Breast epithelium (tissue), 4 donors: ENCODE results near the gene ABCB7. TPM values are rescaled to one million over a fixed set of nuclear protein-coding genes. Genes with fewer than 3 reads are reported as not detected.

Source experiments
- DNase-seq, 2 donors: peaks; one replicate each; pipeline ENCODE4 v3.0.0-alpha.2; 2019; ENCODE audit warnings: low spot score in 2 of 2
- H3K27ac ChIP-seq, 2 donors: fragments of 200-600 bp; sonication (generic) in 1 of 2; one replicate each; pipeline ENCODE4 v1.5.1; 2016 to 2019; ENCODE audit warnings: mild to moderate bottlenecking in 1 of 2
- H3K27me3 ChIP-seq, 2 donors: fragments of 200-600 bp; sonication (generic) in 1 of 2; one replicate each; pipeline versions ENCODE4 v1.5.1 to v1.6.0; 2017 to 2019; ENCODE audit warnings: control low read depth in 1 of 2, mild to moderate bottlenecking in 1 of 2
- H3K36me3 ChIP-seq: fragments of 200-600 bp; one replicate; pipeline ENCODE4 v1.5.1; 2019
- H3K4me1 ChIP-seq, 2 donors: fragments of 200-600 bp; sonication (generic); one replicate each; pipeline ENCODE4 v1.5.1; 2016 to 2019; ENCODE audit warnings: control low read depth in 1 of 2
- H3K4me3 ChIP-seq, 3 donors: fragments of 200-600 bp; sonication (generic); 1 replicate in 2 of 3; 2 replicates in 1 of 3; pipeline ENCODE4 v1.5.1; 2016 to 2019; ENCODE audit warnings: mild to moderate bottlenecking in 3 of 3, moderate library complexity in 2 of 3
- H3K9me3 ChIP-seq, 2 donors: fragments of 200-600 bp; sonication (generic) in 1 of 2; one replicate each; pipeline ENCODE4 v1.5.1; 2016 to 2019; ENCODE audit warnings: control low read depth in 1 of 2
- POLR2A ChIP-seq: fragments of 450-650 bp; IDR thresholded peaks from one replicate; pipeline ENCODE4 v1.6.1; 2016; ENCODE audit warnings: antibody characterized with exemption, mild to moderate bottlenecking, moderate library complexity
- POLR2AphosphoS5 ChIP-seq, 3 donors: sonication (generic); formaldehyde crosslinking; IDR thresholded peaks; one replicate each; pipeline ENCODE4 v1.6.1; 2017; ENCODE audit warnings: antibody characterized with exemption in 3 of 3
- intact Hi-C: fragments of 100-400 bp; cut with DNase I; formaldehyde crosslinking; loops from one replicate; pipeline ENCODE4 v1.15.1; 2023; ENCODE audit warnings: low total_unique reads
- total RNA-seq, 3 donors: library from RNA; depleted of rRNA; stranded (reverse); fragments of >200 nt; gene quantifications; one replicate each; pipeline ENCODE4 v1.1.0, GENCODE V29; 2016
- TF ChIP-seq, protein P1 (sequence below), 3 donors: fragments of 450-650 bp; IDR thresholded peaks; one replicate each; pipeline ENCODE4 v1.5.1; 2016 to 2017; ENCODE audit warnings: antibody characterized with exemption in 3 of 3, mild to moderate bottlenecking in 3 of 3, moderate library complexity in 3 of 3

ABCB7 gene
- total RNA-seq, 3 donors from 2014 or later = 53.4 to 75.8 (median 70.5) TPM

DNA sequence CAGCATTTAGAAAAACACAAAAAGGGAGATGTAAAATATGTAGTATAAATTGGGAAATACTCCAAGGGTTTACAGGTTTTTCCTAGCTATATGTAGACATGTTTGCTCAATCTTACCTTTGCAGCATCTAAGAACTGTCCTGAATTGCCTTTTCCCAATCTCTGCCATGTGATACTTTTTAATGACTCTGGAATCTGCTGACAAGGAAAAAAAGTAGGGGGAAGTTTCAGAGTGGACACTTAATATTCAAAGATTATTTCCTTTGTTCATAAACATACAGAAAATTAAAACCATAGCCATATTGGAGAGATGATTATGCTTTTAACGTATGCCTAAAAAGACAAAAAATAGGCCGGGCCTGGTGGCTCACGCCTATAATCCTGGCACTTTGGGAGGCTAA is 41.4 kb downstream of the ABCB7 start:
- Histone ChIP-seq H3K4me3 (no peak overlapping the region), H3K36me3 (no peaks in the 10 kb centered on the region), H3K27ac (no peak overlapping the region), H3K27me3 (peaks cover 0 to 4% of the 10 kb centered on the region in 2 donors), H3K9me3 (no peaks in the 10 kb centered on the region), H3K4me1 (no peaks in the 10 kb centered on the region)
- DNase-seq = no peak
- TF ChIP-seq, protein P1, sequence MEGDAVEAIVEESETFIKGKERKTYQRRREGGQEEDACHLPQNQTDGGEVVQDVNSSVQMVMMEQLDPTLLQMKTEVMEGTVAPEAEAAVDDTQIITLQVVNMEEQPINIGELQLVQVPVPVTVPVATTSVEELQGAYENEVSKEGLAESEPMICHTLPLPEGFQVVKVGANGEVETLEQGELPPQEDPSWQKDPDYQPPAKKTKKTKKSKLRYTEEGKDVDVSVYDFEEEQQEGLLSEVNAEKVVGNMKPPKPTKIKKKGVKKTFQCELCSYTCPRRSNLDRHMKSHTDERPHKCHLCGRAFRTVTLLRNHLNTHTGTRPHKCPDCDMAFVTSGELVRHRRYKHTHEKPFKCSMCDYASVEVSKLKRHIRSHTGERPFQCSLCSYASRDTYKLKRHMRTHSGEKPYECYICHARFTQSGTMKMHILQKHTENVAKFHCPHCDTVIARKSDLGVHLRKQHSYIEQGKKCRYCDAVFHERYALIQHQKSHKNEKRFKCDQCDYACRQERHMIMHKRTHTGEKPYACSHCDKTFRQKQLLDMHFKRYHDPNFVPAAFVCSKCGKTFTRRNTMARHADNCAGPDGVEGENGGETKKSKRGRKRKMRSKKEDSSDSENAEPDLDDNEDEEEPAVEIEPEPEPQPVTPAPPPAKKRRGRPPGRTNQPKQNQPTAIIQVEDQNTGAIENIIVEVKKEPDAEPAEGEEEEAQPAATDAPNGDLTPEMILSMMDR (IDR thresholded peaks at IDR 0.05) = no peak
- TF ChIP-seq POLR2A = no peak
- TF ChIP-seq POLR2AphosphoS5 (IDR thresholded peaks at IDR 0.05) = no peak
- intact Hi-C loops = loop anchor here (5.0 kb wide), 1 partner anchor 497 kb away; no protein-coding TSS in a partner anchor

DNA sequence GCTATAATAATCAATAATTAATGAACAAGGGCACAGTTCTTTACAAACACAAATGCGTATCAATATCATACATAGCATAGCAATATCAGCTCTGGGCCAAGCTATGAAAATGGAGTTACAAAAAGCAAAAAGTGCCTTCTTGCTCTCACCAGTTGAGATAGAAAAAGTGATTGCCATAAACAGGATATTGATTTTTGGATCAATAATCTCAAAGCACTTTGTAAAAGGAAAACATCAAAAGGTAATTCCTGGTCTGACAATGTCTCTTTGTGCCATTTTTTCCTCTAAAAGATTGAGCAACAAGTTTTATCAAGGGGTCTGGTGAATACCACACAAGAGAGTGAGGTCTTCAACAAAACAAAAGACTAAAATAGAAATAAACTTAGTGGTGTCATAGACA is 42.4 kb downstream of the ABCB7 start:
- Histone ChIP-seq H3K4me3 (no peak overlapping the region), H3K36me3 (no peaks in the 10 kb centered on the region), H3K27me3 (peaks cover 0 to 4% of the 10 kb centered on the region in 2 donors), H3K4me1 (no peaks in the 10 kb centered on the region), H3K27ac (no peak overlapping the region), H3K9me3 (no peaks in the 10 kb centered on the region)
- TF ChIP-seq, protein P1 (IDR thresholded peaks at IDR 0.05) = no peak
- TF ChIP-seq POLR2AphosphoS5 (IDR thresholded peaks at IDR 0.05) (no peak), POLR2A (no peak)
- no peak for DNase-seq
- intact Hi-C loops = loop anchor here (5.0 kb wide), 1 partner anchor 496 kb away; no protein-coding TSS in a partner anchor

DNA sequence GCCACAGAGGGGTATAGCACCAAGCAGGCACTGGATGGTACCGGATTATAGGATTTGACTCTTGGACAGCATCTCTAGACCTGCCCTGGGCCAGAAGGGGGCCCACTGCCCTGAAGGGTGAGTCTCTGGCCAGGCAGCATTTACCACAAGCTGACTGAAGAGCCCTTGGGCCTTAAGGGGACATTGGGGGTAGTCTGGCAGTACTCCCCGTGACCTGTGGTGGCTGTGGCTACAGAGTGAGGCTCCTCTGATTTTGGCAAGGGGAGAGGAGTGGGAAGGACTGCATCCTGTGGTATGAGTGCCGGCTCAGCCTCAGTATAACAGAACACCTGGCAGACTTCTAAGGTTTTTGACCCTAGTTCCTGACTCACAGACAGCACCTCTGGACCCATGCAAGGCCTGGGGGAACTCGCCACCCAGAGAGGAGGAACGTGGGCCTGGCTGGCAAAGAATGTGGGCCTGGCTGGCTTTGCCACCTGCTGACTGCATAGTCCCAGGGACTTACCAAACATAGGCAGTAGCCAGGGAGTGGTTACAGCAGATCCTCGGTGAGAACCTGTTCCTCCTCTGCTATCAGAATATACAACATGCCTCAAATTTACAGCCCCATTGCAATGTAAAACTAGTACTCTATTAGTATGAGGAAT is 48.1 kb downstream of the ABCB7 start:
- TF ChIP-seq POLR2A (no peak), POLR2AphosphoS5 (IDR thresholded peaks at IDR 0.05) (no peak)
- TF ChIP-seq, protein P1 (IDR thresholded peaks at IDR 0.05) = no peak
- peaks cover 0 to 12% of the 10 kb centered on the region in 2 donors for H3K27me3 ChIP-seq
- no peak overlapping the region for H3K4me3 ChIP-seq
- no peaks in the 10 kb centered on the region for H3K9me3 ChIP-seq
- no peak for DNase-seq
- H3K4me1 ChIP-seq = no peaks in the 10 kb centered on the region
- no peak overlapping the region for H3K27ac ChIP-seq
- intact Hi-C loops = no loop called here
- no peaks in the 10 kb centered on the region for H3K36me3 ChIP-seq

DNA sequence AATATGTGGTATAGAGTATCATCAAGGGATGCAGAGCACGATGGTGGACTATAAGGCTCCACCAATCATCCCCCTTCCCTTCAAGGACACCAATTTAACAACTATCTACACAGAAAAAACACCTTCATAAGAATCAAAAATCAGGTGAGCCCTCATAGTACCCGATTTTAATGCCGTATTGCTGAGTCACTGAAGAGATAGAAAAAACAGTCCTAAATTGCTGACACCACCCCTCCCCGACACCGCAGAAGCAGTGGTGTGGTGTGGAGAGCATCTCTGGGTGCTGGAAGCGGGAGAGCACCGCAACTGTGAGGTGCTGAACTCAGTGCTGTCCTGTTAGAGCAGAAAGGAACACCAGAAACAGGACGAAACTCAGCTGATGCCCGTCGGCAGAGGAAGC is 49.3 kb downstream of the ABCB7 start:
- H3K9me3 ChIP-seq = no peaks in the 10 kb centered on the region
- intact Hi-C loops = no loop called here
- no peak for DNase-seq
- no peak overlapping the region for H3K27ac ChIP-seq
- peaks cover 0 to 12% of the 10 kb centered on the region in 2 donors for H3K27me3 ChIP-seq
- no peaks in the 10 kb centered on the region for H3K4me1 ChIP-seq
- TF ChIP-seq POLR2AphosphoS5 (IDR thresholded peaks at IDR 0.05) (no peak), POLR2A (no peak)
- TF ChIP-seq, protein P1 (IDR thresholded peaks at IDR 0.05) = no peak
- no peak overlapping the region for H3K4me3 ChIP-seq
- H3K36me3 ChIP-seq = no peaks in the 10 kb centered on the region

DNA sequence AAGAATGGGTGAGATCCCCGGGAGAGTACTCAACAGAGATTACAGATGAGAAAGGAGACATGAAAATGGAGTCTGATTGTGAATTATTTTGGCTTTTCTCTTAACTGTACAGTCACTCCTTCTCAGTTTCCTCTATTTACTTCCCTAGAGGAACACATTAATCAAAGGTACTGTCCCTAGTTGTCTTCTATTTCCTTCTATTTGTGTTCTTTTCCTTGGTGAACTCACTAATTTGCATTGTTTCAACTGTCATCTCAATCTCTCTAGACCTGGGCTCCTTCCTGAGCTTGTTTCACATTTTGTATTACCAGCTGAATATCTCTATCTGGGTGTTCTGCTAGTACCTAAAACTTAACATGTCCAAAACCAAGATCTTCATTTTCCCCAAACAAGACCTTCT is 59.8 kb downstream of the ABCB7 start:
- H3K27me3 ChIP-seq = no peaks in the 10 kb centered on the region
- intact Hi-C loops = no loop called here

More for the DNA sequence above, 59.8 kb downstream of the ABCB7 start:
- no peak overlapping the region for H3K27ac ChIP-seq
- H3K9me3 ChIP-seq = no peaks in the 10 kb centered on the region
- TF ChIP-seq POLR2A = no peak
- TF ChIP-seq, protein P1 (IDR thresholded peaks at IDR 0.05) = no peak
- TF ChIP-seq POLR2AphosphoS5 (IDR thresholded peaks at IDR 0.05) = no peak
- H3K4me3 ChIP-seq = no peak overlapping the region
- H3K36me3 ChIP-seq = no peaks in the 10 kb centered on the region
- H3K4me1 ChIP-seq = no peaks in the 10 kb centered on the region
- no peak for DNase-seq
